Measurements from ENCODE around the gene PDE5A.

Gene PDE5A

DNA sequence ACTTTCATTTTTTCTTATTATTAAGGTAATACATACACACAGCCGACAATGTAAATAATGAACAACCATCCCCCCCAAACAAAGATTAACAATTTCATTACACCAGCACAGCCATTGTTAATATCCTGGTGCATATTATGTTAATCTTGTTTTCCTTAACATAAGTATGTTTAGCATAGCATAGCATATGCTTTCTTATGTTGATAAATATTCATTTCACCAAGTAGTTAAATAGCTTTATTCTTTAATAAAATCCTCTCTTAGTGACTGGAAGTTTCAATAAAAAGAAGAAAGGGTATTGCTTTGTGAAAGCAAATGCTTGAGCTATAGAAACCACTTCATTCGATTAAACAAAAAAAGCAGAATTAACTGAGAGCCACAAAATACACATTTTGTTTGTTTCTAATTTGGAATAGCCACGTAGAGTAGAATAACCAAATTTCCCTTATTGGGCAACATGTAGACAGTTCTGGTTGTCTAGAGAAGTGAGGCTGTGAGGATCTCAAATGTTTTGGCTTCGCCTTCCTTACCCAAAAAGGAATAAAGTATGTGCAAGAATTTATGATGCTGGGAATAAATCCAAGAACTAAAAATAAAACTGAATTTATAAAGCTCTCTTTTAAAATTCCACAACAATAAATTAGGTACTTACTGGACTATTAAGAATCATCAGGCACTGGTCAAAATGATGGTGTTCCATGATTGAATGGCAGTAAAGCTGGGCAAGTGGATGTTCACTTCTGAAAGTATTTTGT, 118.0 kb downstream of the PDE5A start:
- H3K4me3 ChIP-seq (ENCODE audit: low read length), result no peak overlapping the region
- TF ChIP-seq, protein P1, sequence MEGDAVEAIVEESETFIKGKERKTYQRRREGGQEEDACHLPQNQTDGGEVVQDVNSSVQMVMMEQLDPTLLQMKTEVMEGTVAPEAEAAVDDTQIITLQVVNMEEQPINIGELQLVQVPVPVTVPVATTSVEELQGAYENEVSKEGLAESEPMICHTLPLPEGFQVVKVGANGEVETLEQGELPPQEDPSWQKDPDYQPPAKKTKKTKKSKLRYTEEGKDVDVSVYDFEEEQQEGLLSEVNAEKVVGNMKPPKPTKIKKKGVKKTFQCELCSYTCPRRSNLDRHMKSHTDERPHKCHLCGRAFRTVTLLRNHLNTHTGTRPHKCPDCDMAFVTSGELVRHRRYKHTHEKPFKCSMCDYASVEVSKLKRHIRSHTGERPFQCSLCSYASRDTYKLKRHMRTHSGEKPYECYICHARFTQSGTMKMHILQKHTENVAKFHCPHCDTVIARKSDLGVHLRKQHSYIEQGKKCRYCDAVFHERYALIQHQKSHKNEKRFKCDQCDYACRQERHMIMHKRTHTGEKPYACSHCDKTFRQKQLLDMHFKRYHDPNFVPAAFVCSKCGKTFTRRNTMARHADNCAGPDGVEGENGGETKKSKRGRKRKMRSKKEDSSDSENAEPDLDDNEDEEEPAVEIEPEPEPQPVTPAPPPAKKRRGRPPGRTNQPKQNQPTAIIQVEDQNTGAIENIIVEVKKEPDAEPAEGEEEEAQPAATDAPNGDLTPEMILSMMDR (conservative IDR thresholded peaks at IDR 0.05; ENCODE audit: low read length), result no peak
- DNase-seq (ENCODE audit: low read depth), result peak; percentile 63

DNA sequence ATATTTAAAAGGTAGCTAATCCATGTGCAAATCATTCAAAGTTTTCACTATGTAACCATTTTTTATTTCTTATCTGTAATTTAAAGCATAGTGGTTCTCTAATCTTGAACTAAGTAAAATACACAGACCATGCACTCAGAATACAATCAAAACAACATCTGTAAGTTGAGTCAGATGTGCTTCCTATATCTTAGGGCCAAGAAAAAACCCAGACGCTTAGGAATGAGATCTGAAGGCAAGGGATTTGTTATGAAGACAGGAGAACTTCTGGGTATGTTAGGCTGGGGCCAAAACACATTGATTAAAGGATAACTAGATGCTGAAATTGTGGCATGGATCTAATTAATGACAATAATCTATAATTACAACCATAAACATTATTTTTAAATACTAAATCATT, 120.3 kb downstream of the PDE5A start:
- TF ChIP-seq, protein P1 (conservative IDR thresholded peaks at IDR 0.05; ENCODE audit: low read length), result no peak
- DNase-seq (ENCODE audit: low read depth), result no peak
- H3K4me3 ChIP-seq (ENCODE audit: low read length), result no peak overlapping the region

DNA sequence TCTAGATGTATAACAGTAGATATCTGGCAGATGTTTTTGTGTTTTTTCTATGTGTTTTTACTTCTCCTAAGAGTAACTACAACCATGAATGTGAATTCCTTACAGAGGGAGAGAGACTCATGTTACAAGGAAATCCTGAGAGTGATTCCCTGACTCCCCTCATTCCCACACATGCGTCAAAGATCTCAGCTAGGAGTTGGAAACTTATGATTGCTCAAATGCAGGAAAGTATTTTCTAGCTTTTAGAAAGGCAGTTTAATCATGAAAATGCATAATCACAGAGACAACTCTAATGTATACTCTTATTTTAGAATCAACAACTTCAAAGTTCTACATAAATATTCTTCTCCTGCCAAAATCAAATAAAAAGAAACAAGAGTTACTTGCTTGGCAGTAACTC, 121.8 kb downstream of the PDE5A start:
- TF ChIP-seq, protein P1 (conservative IDR thresholded peaks at IDR 0.05; ENCODE audit: low read length), result no peak
- no peak overlapping the region for H3K4me3 ChIP-seq (ENCODE audit: low read length)
- DNase-seq (ENCODE audit: low read depth), result no peak

DNA sequence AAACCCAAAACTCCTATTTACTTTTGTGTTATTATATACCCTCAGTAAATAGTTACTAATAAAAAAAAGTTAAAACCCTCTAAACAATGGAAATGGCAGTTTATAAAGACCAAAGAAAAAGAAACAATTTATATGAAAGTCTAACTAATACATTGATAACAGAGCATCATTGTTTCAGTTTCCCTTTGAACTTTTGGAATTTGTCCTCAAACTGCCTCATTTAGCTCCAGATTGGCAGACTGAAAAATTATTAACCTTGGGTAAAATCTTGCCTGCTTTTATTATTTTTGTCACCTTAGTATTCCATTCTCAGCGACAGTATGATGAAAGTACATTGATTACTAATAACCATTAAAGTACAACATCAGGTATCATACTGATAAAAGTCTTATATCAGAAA, 124.0 kb downstream of the PDE5A start:
- TF ChIP-seq, protein P1 (conservative IDR thresholded peaks at IDR 0.05; ENCODE audit: low read length), result no peak
- H3K4me3 ChIP-seq (ENCODE audit: low read length), result no peak overlapping the region
- DNase-seq (ENCODE audit: low read depth), result no peak

DNA sequence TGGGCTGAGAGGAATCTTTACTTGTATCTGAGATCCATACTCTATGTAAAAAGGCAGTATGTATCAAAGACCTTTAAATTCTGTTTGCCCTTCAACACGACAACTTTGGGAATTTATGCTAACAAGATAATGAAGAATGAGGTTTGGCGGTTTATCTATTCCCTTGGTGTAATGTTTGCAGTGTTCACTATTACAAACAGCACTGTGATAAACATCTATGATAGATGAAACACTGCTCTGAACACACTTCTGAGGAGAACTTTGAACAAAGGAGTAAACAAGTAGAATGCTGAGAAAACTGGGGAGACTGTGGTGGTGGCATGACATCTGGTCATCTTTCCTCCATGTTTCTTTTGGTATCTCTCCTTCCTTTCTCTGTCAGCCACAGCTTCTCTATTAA, 126.9 kb downstream of the PDE5A start:
- DNase-seq (ENCODE audit: low read depth), result no peak
- no peak overlapping the region for H3K4me3 ChIP-seq (ENCODE audit: low read length)
- TF ChIP-seq, protein P1 (conservative IDR thresholded peaks at IDR 0.05; ENCODE audit: low read length), result no peak

DNA sequence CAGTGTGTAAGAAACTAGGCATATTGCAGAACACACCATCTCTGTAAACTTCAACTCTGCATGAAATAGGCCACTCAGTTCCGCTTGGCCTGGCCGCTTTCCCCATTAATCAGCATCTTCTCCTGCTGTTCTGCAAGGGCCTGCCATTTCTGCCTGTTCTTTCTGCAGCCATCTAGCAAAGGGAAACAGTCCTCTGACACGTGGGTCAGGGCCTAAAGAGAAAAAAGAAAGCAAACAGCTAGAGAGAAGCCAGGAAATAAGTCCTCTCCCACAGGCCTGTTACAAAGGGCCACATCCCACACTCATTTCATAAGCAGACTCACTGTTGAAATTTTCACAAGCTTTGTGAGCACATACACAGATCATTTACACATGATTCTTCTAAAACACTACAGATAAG, 130.1 kb downstream of the PDE5A start:
- no peak for DNase-seq (ENCODE audit: low read depth)

DNA sequence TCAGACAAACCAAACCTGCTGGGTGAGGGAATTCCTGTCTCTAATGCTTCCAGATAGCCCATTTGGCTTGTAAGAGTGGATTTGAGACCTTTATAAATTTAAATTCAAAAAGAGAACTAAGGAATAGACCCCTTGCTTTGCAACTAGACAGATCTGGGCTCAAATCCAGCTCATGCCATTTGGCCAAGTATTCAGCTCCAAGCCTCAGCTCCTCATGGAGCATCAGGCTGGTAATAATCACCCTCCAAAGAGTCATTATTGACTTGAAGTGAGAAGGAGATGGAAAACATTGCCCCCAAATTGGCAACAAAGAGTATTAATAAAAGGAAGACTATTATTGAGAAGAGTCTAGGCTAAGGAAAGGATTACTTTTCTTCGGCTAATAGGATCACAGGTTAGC, 134.7 kb downstream of the PDE5A start:
- DNase-seq (ENCODE audit: low read depth), result no peak
- TF ChIP-seq, protein P1 (conservative IDR thresholded peaks at IDR 0.05; ENCODE audit: low read length), result no peak
- H3K4me3 ChIP-seq (ENCODE audit: low read length), result no peak overlapping the region

More for the DNA sequence above, 130.1 kb downstream of the PDE5A start:
- TF ChIP-seq, protein P1 (conservative IDR thresholded peaks at IDR 0.05; ENCODE audit: low read length), result no peak
- H3K4me3 ChIP-seq (ENCODE audit: low read length), result no peak overlapping the region

Data from AG10803 (cell line).